ENCODE data around the gene CCDC187.

CCDC187 gene

GRCh38 chr9:136251264-136252115, 52.4 kb downstream of the CCDC187 start:
- DNase-seq, result no peak

- no peak for DNase-seq
Measured at GRCh38 chr9:136250676-136251075, 53.2 kb downstream of the CCDC187 start.

- peak; percentile 81 for DNase-seq
Measured at GRCh38 chr9:136249877-136250559, 53.9 kb downstream of the CCDC187 start.

GRCh38 chr9:136248951-136249876, 54.7 kb downstream of the CCDC187 start:
- DNase-seq, result no peak

- DNase-seq, result no peak
Measured at GRCh38 chr9:136247947-136248637, 55.8 kb downstream of the CCDC187 start.

GRCh38 chr9:136247551-136247916, 56.4 kb downstream of the CCDC187 start:
- DNase-seq, result no peak

- DNase-seq, result no peak
Measured at GRCh38 chr9:136246849-136247550, 56.9 kb downstream of the CCDC187 start.

- peak; percentile 76 for DNase-seq
Measured at GRCh38 chr9:136245219-136246150, 58.4 kb downstream of the CCDC187 start, which contains the start of gene QSOX2. QSOX2 (minus strand) TSS chr9:136245812; CDS start chr9:136245803, 9 bp downstream.

GRCh38 chr9:136244969-136245218, 59.0 kb downstream of the CCDC187 start:
- no peak for DNase-seq

GRCh38 chr9:136244122-136244968, 59.5 kb downstream of the CCDC187 start:
- DNase-seq, result no peak

- DNase-seq, result no peak
Measured at GRCh38 chr9:136243631-136244030, 60.3 kb downstream of the CCDC187 start.

GRCh38 chr9:136242918-136243525, 60.9 kb downstream of the CCDC187 start:
- no peak for DNase-seq

GRCh38 chr9:136242248-136242647, 61.6 kb downstream of the CCDC187 start:
- no peak for DNase-seq

- no peak for DNase-seq
Measured at GRCh38 chr9:136241542-136241941, 62.4 kb downstream of the CCDC187 start.

GRCh38 chr9:136240941-136241340, 63.0 kb downstream of the CCDC187 start:
- no peak for DNase-seq

- no peak for DNase-seq
Measured at GRCh38 chr9:136239983-136240330, 63.9 kb downstream of the CCDC187 start.

- DNase-seq, result peak; percentile 84
Measured at GRCh38 chr9:136239135-136239982, 64.5 kb downstream of the CCDC187 start.

- DNase-seq, result peak; percentile 7
Measured at GRCh38 chr9:136238342-136238732, 65.6 kb downstream of the CCDC187 start.

Data from NCI-H146 (cell line).